GM23338 (cell line): ENCODE results near the gene JAKMIP2. TPM values are rescaled to one million over a fixed set of nuclear protein-coding genes. Genes with fewer than 3 reads are reported as not detected.

ENCODE experiments used
- ATAC-seq: fragments of 200-7000 bp; cut with Tn5 transposase; 3 replicates; pipeline ENCODE4 v1.9.1; 2020
- DNase-seq: peaks from one replicate; pipeline ENCODE4 v3.0.0-alpha.2; 2015; ENCODE audit warnings: low spot score
- H2AFZ ChIP-seq: fragments of 200-600 bp; sonication (generic); 2 replicates; pipeline ENCODE4 v1.8.0; 2016; ENCODE audit warnings: antibody characterized with exemption, mild to moderate bottlenecking, moderate library complexity
- H3F3A ChIP-seq: fragments of 200-600 bp; sonication (generic); replicated peaks from 2 replicates; pipeline ENCODE4 v1.8.0; 2017; ENCODE audit warnings: antibody characterized with exemption, mixed run types, low read depth
- H3K27ac ChIP-seq: fragments of 200-600 bp; sonication (generic); 2 replicates; pipeline ENCODE4 v1.6.1; 2016; ENCODE audit warnings: low read depth
- H3K27me3 ChIP-seq: fragments of 200-600 bp; sonication (generic); 2 replicates; pipeline ENCODE4 v1.8.0; 2016; ENCODE audit warnings: mild to moderate bottlenecking, mixed run types, moderate library complexity; ENCODE audit not compliant: insufficient read depth
- H3K36me3 ChIP-seq: fragments of 200-600 bp; sonication (generic); 2 replicates; pipeline ENCODE4 v1.8.0; 2016; ENCODE audit warnings: mild to moderate bottlenecking; ENCODE audit not compliant: insufficient read depth
- H3K4me1 ChIP-seq: fragments of 200-600 bp; sonication (generic); 2 replicates; pipeline ENCODE4 v1.8.0; 2016; ENCODE audit warnings: mild to moderate bottlenecking, moderate library complexity; ENCODE audit not compliant: insufficient read depth
- H3K4me2 ChIP-seq: fragments of 200-600 bp; sonication (generic); 2 replicates; pipeline ENCODE4 v1.7.1; 2017; ENCODE audit warnings: mixed run types
- H3K4me3 ChIP-seq: fragments of 200-600 bp; sonication (generic); 2 replicates; pipeline ENCODE4 v1.6.1; 2016; ENCODE audit warnings: mixed run types
- H3K79me2 ChIP-seq: fragments of 200-600 bp; sonication (generic); replicated peaks from 2 replicates; pipeline ENCODE4 v1.8.0; 2017; ENCODE audit warnings: mild to moderate bottlenecking; ENCODE audit not compliant: insufficient read depth
- H3K9me2 ChIP-seq: fragments of 200-600 bp; sonication (generic); 2 replicates; pipeline ENCODE4 v1.8.0; 2017; ENCODE audit not compliant: insufficient read depth
- H4K20me1 ChIP-seq: fragments of 200-600 bp; sonication (generic); replicated peaks from 2 replicates; pipeline ENCODE4 v1.8.0; 2017; ENCODE audit warnings: mild to moderate bottlenecking; ENCODE audit not compliant: insufficient read depth
- H3K27ac Mint-ChIP-seq: 2 replicates; pipeline ENCODE4 v1.8.0; 2020; ENCODE audit warnings: inconsistent platforms, mild to moderate bottlenecking, moderate library complexity, mixed read lengths
- H3K27me3 Mint-ChIP-seq: 3 replicates; pipeline ENCODE4 v1.8.0; 2022; ENCODE audit warnings: low read depth, mild to moderate bottlenecking, moderate library complexity, mixed read lengths, inconsistent platforms; ENCODE audit not compliant: insufficient read depth, poor library complexity
- H3K36me3 Mint-ChIP-seq: 3 replicates; pipeline ENCODE4 v1.8.0; 2021; ENCODE audit warnings: low read depth, mild to moderate bottlenecking, inconsistent platforms, moderate library complexity, mixed read lengths
- H3K4me1 Mint-ChIP-seq: 3 replicates; pipeline ENCODE4 v1.8.0; 2020; ENCODE audit warnings: mild to moderate bottlenecking, inconsistent platforms, mixed read lengths
- H3K4me3 Mint-ChIP-seq: 3 replicates; pipeline ENCODE4 v1.8.0; 2021; ENCODE audit warnings: moderate library complexity, mild to moderate bottlenecking, inconsistent platforms, mixed read lengths
- H3K9me3 Mint-ChIP-seq: 3 replicates; pipeline ENCODE4 v1.8.0; 2020; ENCODE audit warnings: moderate library complexity, mild to moderate bottlenecking, inconsistent platforms, mixed read lengths
- CREB1 ChIP-seq: fragments of 250-450 bp; sonication (Bioruptor Pico); IDR thresholded peaks from 2 replicates; pipeline ENCODE4 v1.5.0; 2020; ENCODE audit warnings: low read depth, mild to moderate bottlenecking, moderate library complexity
- NANOG ChIP-seq: IDR thresholded peaks from 2 replicates; pipeline ENCODE4 v1.6.1; 2016; ENCODE audit warnings: antibody characterized with exemption, borderline replicate concordance
- POLR2AphosphoS5 ChIP-seq: IDR thresholded peaks from 2 replicates; pipeline ENCODE4 v1.6.1; 2016; ENCODE audit warnings: antibody characterized with exemption, low read depth
- ZNF462 ChIP-seq: fragments of 250-450 bp; sonication (Bioruptor Pico); IDR thresholded peaks from 2 replicates; pipeline ENCODE4 v1.5.0; 2020; ENCODE audit warnings: mild to moderate bottlenecking, moderate library complexity
- polyA plus RNA-seq: library from polyadenylated mRNA; unstranded; fragments of >200 nt; fragmentation: Nextera tagmentation; extraction: Ambion mirVana; gene quantifications from 2 replicates; pipeline ENCODE4 v1.2.1, GENCODE V29; 2016
- total RNA-seq: library from RNA; depleted of rRNA; stranded (reverse); fragments of >200 nt; shearing (Covaris generic); gene quantifications from 2 replicates; pipeline ENCODE4 v1.2.3, GENCODE V29; 2014
- TF ChIP-seq, protein P1 (sequence below), 2 experiments: fragments of 200-600 bp in 1 of 2; sonication (generic) in 1 of 2; conservative IDR thresholded peaks; 2 replicates each; pipeline versions ENCODE4 v1.5.1 to v1.6.1; 2016 to 2017; ENCODE audit warnings: antibody characterized with exemption in 2 of 2, low read depth in 2 of 2, mild to moderate bottlenecking in 2 of 2, moderate library complexity in 1 of 2

The JAKMIP2 gene
- total and polyA plus RNA-seq, 2 experiments from 2014 or later, result 20.5 to 27.2 TPM

- Mint-ChIP-seq H3K9me3 (no peaks in the 10 kb centered on the region), H3K27me3 (peaks cover 4% of the 10 kb centered on the region), H3K27ac (no peak overlapping the region), H3K36me3 (peaks cover 7% of the 10 kb centered on the region), H3K4me3 (no peak overlapping the region), H3K4me1 (peaks cover 52% of the 10 kb centered on the region)
- peaks cover 47% of the 10 kb centered on the region for H3K4me1 ChIP-seq
- no peaks in the 10 kb centered on the region for H3F3A ChIP-seq
- DNase-seq (no peak), ATAC-seq (no peak)
- peaks cover 3% of the 10 kb centered on the region; the same call in 1 of the 2 replicates for H3K9me2 ChIP-seq
- no peaks in the 10 kb centered on the region for H3K27me3 ChIP-seq
- H3K4me2 ChIP-seq, result peak overlapping the region; percentile 4
- H3K36me3 ChIP-seq, result no peaks in the 10 kb centered on the region
- peaks cover 25% of the 10 kb centered on the region for H3K79me2 ChIP-seq
- no peak overlapping the region for H3K4me3 ChIP-seq
- no peak overlapping the region for H3K27ac ChIP-seq
- TF ChIP-seq, protein P1, sequence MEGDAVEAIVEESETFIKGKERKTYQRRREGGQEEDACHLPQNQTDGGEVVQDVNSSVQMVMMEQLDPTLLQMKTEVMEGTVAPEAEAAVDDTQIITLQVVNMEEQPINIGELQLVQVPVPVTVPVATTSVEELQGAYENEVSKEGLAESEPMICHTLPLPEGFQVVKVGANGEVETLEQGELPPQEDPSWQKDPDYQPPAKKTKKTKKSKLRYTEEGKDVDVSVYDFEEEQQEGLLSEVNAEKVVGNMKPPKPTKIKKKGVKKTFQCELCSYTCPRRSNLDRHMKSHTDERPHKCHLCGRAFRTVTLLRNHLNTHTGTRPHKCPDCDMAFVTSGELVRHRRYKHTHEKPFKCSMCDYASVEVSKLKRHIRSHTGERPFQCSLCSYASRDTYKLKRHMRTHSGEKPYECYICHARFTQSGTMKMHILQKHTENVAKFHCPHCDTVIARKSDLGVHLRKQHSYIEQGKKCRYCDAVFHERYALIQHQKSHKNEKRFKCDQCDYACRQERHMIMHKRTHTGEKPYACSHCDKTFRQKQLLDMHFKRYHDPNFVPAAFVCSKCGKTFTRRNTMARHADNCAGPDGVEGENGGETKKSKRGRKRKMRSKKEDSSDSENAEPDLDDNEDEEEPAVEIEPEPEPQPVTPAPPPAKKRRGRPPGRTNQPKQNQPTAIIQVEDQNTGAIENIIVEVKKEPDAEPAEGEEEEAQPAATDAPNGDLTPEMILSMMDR (conservative IDR thresholded peaks at IDR 0.05; ENCODE audit: low read depth in 2 of 2), result no peak
- TF ChIP-seq CREB1 (CRISPR knock-in tag) (no peak), ZNF462 (CRISPR knock-in tag) (no peak), POLR2AphosphoS5 (no peak), NANOG (no peak)
- no peaks in the 10 kb centered on the region for H4K20me1 ChIP-seq
- no peak overlapping the region for H2AFZ ChIP-seq
Observed at GRCh38 chr5:147557876-147558745, 224.4 kb downstream of the JAKMIP2 start.
